GM10266 (cell line): ENCODE data around the gene CSF3R.

ENCODE experiments used
- DNase-seq: peaks from one replicate; pipeline ENCODE4 v3.0.0; 2012; ENCODE audit errors: extremely low spot score
- TF ChIP-seq, protein P1 (sequence below): IDR thresholded peaks from 2 replicates; pipeline ENCODE4 v1.5.1; 2012; ENCODE audit warnings: mild to moderate bottlenecking, low read depth; ENCODE audit not compliant: control insufficient read depth, insufficient read depth; ENCODE audit errors: missing control alignments

CSF3R gene

DNA sequence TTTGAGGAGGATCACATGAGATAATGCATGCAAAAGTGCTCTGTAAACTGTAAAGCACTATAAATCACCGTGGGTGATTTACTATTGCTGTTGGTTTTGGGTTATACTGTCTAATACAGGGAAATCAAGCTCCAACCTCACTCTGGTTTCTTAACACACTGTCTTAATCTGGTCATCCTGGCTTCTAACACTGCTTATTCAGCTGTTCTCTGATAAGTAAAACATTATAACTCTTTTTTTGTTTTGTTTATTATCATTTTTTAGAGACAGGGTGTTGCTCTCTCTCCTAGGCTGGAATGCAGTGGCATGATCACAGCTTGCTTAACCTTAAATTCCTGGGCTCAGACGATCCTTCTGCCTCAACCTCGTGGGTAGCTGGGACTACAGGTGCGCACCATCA, 63.1 kb downstream of the CSF3R start:
- TF ChIP-seq, protein P1, sequence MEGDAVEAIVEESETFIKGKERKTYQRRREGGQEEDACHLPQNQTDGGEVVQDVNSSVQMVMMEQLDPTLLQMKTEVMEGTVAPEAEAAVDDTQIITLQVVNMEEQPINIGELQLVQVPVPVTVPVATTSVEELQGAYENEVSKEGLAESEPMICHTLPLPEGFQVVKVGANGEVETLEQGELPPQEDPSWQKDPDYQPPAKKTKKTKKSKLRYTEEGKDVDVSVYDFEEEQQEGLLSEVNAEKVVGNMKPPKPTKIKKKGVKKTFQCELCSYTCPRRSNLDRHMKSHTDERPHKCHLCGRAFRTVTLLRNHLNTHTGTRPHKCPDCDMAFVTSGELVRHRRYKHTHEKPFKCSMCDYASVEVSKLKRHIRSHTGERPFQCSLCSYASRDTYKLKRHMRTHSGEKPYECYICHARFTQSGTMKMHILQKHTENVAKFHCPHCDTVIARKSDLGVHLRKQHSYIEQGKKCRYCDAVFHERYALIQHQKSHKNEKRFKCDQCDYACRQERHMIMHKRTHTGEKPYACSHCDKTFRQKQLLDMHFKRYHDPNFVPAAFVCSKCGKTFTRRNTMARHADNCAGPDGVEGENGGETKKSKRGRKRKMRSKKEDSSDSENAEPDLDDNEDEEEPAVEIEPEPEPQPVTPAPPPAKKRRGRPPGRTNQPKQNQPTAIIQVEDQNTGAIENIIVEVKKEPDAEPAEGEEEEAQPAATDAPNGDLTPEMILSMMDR = no peak
- no peak for DNase-seq

DNA sequence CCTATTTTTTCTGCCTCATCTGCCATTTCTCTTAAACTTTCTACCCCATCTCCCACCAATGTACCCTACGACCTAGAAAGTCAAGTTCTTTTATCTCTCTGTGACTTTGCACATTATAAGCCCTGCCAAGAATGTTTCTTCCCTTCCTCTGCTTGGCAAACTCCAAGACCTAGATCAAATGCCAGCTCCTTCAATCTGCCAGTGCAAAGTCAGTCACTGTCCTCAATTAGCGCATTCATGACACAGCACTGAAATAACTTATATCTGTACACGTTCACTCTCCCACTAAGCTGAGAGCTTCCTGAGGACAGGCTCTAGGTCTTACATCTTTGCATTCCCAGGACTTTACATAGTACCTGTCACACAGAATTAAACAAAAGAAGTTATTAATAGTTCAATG, 63.6 kb downstream of the CSF3R start:
- TF ChIP-seq, protein P1 = no peak
- DNase-seq = no peak

DNA sequence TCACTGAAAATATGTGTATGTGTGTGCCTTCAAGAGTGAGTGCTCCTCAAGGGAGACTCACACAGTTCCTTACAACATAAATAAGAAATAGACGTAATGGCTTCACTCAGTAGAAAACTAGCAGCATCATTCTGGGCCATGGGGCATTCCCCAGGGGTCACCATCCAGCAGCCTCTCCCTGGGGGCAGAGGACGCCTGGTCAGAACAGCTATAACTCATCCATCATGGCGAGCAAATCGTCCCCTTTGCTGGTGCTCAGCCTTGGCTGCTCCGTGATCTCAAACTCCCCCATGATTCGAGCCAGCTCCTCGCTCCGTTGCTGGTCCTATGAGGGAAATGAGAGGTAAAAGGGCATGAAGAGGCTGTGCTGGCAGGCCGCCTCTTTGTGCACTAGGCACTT, 64.8 kb downstream of the CSF3R start:
- DNase-seq = no peak
- TF ChIP-seq, protein P1 = no peak
